Loucy (cell line): ENCODE results near the gene KCTD11.

Experiments used
- EZH2phosphoT487 ChIP-seq: fragments of 200-600 bp; IDR thresholded peaks from 2 replicates; pipeline ENCODE4 v1.6.1; 2018; ENCODE audit warnings: antibody characterized with exemption, mild to moderate bottlenecking, moderate library complexity, borderline replicate concordance
- TF ChIP-seq, protein P1 (sequence below): fragments of 200-600 bp; sonication (generic); conservative IDR thresholded peaks from 2 replicates; pipeline ENCODE4 v1.5.1; 2014; ENCODE audit warnings: mild to moderate bottlenecking, antibody characterized with exemption, low read length

DNA sequence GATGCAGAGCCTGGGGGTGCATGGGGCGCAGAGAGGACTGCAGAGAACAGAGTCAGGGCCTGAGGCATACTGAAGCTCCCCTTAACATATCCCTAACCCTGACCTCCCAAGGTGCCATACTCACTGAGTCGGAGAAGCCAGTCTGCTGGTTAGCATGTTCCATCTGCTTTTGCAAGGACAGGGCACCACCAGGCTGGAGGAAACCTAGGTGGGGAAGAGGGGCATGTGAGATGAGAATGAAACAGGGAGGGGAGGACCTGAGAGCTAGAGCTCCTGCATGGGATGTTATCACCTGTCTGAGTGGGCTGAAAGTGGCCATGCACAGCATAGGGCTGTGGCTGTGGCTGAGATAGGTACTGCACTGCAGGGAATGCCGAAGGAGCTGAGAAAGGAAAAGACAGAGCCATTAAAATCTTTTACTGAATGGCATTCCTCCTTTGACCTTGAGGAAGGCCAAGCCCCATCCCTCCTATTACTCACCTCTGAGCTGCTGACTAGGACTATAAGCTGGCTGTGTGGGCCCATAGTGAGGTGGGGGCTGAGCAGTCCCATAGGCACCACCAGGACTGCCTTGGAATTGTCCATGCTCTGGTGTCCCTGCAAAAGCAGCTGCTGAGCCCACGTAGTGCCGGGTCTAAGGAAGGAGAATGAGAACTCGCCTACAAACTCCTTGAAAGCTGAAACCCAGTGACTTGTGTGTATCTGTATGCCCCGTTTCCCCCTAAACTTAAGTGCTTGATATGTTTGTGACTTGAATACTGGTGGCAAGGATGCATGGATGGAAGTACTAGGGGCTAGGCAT, 38.7 kb upstream of the KCTD11 start:
- TF ChIP-seq, protein P1, sequence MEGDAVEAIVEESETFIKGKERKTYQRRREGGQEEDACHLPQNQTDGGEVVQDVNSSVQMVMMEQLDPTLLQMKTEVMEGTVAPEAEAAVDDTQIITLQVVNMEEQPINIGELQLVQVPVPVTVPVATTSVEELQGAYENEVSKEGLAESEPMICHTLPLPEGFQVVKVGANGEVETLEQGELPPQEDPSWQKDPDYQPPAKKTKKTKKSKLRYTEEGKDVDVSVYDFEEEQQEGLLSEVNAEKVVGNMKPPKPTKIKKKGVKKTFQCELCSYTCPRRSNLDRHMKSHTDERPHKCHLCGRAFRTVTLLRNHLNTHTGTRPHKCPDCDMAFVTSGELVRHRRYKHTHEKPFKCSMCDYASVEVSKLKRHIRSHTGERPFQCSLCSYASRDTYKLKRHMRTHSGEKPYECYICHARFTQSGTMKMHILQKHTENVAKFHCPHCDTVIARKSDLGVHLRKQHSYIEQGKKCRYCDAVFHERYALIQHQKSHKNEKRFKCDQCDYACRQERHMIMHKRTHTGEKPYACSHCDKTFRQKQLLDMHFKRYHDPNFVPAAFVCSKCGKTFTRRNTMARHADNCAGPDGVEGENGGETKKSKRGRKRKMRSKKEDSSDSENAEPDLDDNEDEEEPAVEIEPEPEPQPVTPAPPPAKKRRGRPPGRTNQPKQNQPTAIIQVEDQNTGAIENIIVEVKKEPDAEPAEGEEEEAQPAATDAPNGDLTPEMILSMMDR: no peak; the same call in 1 of the 2 replicates
- TF ChIP-seq EZH2phosphoT487: no peak
